SK-N-SH treated with all-trans-retinoic acid at 6 μM for 48 hours (cell line): ENCODE data around the gene LMAN2.

Source experiments
- ARNTL ChIP-seq: fragments of 450-650 bp; formaldehyde crosslinking; IDR thresholded peaks from 2 replicates; pipeline ENCODE4 v1.5.0; 2020; ENCODE audit warnings: low read depth, mild to moderate bottlenecking, moderate library complexity, borderline replicate concordance
- BACH2 ChIP-seq: fragments of 250-450 bp; sonication (Bioruptor Pico); IDR thresholded peaks from 2 replicates; pipeline ENCODE4 v1.9.0; 2021; ENCODE audit warnings: mild to moderate bottlenecking, borderline replicate concordance
- CSDC2 ChIP-seq: fragments of 250-450 bp; sonication (Bioruptor Pico); IDR thresholded peaks from 2 replicates; pipeline ENCODE4 v1.5.0; 2020; ENCODE audit warnings: mild to moderate bottlenecking, moderate library complexity
- ISL1 ChIP-seq: fragments of 250-450 bp; sonication (Bioruptor Pico); IDR thresholded peaks from 2 replicates; pipeline ENCODE4 v2.1.2; 2022; ENCODE audit warnings: mild to moderate bottlenecking, moderate library complexity
- PATZ1 ChIP-seq: fragments of 250-450 bp; sonication (Bioruptor Pico); IDR thresholded peaks from 2 replicates; pipeline ENCODE4 v1.8.0; 2020; ENCODE audit warnings: mild to moderate bottlenecking, moderate library complexity, borderline replicate concordance
- POU6F1 ChIP-seq: fragments of 250-450 bp; sonication (Bioruptor Pico); IDR thresholded peaks from 2 replicates; pipeline ENCODE4 v1.8.0; 2021; ENCODE audit warnings: low read depth, mild to moderate bottlenecking, moderate library complexity, borderline replicate concordance
- RARB ChIP-seq: fragments of 250-450 bp; sonication (Bioruptor Pico); IDR thresholded peaks from 2 replicates; pipeline ENCODE4 v1.8.0; 2021; ENCODE audit warnings: mild to moderate bottlenecking, moderate library complexity
- ZC3H10 ChIP-seq: fragments of 250-450 bp; sonication (Bioruptor Pico); IDR thresholded peaks from 2 replicates; pipeline ENCODE4 v1.5.1; 2021; ENCODE audit warnings: mild to moderate bottlenecking, moderate library complexity
- ZFP3 ChIP-seq: fragments of 250-450 bp; sonication (Bioruptor Pico); IDR thresholded peaks from 2 replicates; pipeline ENCODE4 v1.5.0; 2020; ENCODE audit warnings: mild to moderate bottlenecking, moderate library complexity
- ZNF565 ChIP-seq: fragments of 450-650 bp; formaldehyde crosslinking; conservative IDR thresholded peaks from 2 replicates; pipeline ENCODE4 v1.5.0; 2020; ENCODE audit warnings: low read depth, mild to moderate bottlenecking, moderate library complexity
- ZNF70 ChIP-seq: fragments of 450-650 bp; formaldehyde crosslinking; IDR thresholded peaks from 2 replicates; pipeline ENCODE4 v1.5.0; 2020; ENCODE audit warnings: mild to moderate bottlenecking, moderate library complexity
- TF ChIP-seq, protein P1 (sequence below): fragments of 250-450 bp; sonication (Bioruptor Pico); IDR thresholded peaks from 2 replicates; pipeline ENCODE4 v1.5.0; 2020; ENCODE audit warnings: mild to moderate bottlenecking, moderate library complexity
- TF ChIP-seq, protein P2 (sequence below): fragments of 250-450 bp; sonication (Bioruptor Pico); IDR thresholded peaks from 2 replicates; pipeline ENCODE4 v1.5.1; 2020; ENCODE audit warnings: low read depth, mild to moderate bottlenecking, moderate library complexity

GRCh38 chr5:177329883-177330282 lies 21.6 kb downstream of the LMAN2 start:
- TF ChIP-seq ZFP3 (CRISPR knock-in tag) (no peak), BACH2 (no peak), POU6F1 (no peak), ISL1 (CRISPR knock-in tag) (no peak), CSDC2 (CRISPR knock-in tag) (no peak), ZC3H10 (no peak), PATZ1 (CRISPR knock-in tag) (no peak), RARB (CRISPR knock-in tag) (no peak), ZNF565 (CRISPR knock-in tag) (no peak), ARNTL (no peak), ZNF70 (CRISPR knock-in tag) (no peak)
- TF ChIP-seq, protein P1, sequence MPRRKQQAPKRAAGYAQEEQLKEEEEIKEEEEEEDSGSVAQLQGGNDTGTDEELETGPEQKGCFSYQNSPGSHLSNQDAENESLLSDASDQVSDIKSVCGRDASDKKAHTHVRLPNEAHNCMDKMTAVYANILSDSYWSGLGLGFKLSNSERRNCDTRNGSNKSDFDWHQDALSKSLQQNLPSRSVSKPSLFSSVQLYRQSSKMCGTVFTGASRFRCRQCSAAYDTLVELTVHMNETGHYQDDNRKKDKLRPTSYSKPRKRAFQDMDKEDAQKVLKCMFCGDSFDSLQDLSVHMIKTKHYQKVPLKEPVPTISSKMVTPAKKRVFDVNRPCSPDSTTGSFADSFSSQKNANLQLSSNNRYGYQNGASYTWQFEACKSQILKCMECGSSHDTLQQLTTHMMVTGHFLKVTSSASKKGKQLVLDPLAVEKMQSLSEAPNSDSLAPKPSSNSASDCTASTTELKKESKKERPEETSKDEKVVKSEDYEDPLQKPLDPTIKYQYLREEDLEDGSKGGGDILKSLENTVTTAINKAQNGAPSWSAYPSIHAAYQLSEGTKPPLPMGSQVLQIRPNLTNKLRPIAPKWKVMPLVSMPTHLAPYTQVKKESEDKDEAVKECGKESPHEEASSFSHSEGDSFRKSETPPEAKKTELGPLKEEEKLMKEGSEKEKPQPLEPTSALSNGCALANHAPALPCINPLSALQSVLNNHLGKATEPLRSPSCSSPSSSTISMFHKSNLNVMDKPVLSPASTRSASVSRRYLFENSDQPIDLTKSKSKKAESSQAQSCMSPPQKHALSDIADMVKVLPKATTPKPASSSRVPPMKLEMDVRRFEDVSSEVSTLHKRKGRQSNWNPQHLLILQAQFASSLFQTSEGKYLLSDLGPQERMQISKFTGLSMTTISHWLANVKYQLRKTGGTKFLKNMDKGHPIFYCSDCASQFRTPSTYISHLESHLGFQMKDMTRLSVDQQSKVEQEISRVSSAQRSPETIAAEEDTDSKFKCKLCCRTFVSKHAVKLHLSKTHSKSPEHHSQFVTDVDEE (CRISPR knock-in tag) = no peak
- TF ChIP-seq, protein P2, sequence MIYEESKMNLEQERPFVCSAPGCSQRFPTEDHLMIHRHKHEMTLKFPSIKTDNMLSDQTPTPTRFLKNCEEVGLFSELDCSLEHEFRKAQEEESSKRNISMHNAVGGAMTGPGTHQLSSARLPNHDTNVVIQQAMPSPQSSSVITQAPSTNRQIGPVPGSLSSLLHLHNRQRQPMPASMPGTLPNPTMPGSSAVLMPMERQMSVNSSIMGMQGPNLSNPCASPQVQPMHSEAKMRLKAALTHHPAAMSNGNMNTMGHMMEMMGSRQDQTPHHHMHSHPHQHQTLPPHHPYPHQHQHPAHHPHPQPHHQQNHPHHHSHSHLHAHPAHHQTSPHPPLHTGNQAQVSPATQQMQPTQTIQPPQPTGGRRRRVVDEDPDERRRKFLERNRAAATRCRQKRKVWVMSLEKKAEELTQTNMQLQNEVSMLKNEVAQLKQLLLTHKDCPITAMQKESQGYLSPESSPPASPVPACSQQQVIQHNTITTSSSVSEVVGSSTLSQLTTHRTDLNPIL = no peak
